ENCODE data around the gene LCN10.

LCN10 gene

GRCh38 chr9:136754059-136754572 is 11.4 kb upstream of the LCN10 start:
- no peak for DNase-seq

- no peak for DNase-seq
Measured at GRCh38 chr9:136753371-136754058, 10.8 kb upstream of the LCN10 start.

DNA sequence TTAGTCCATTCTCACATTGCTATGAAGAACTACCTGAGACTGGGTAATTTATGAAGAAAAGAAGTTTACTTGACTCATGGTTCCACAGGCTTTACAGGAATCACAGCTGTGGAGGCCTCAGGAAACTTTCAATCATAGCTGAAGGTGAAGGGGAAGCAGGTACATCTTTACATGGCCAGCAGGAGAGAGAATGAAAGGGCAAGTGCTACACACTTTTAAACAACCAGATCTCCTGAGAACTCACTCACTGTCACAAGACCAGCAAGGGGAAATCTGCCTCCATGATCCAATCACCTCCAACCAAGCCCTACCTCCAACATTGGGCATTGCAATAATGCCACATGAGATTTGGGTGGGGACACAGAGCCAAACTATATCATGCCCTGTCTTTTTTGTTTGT is 9.1 kb upstream of the LCN10 start:
- DNase-seq, result no peak

DNA sequence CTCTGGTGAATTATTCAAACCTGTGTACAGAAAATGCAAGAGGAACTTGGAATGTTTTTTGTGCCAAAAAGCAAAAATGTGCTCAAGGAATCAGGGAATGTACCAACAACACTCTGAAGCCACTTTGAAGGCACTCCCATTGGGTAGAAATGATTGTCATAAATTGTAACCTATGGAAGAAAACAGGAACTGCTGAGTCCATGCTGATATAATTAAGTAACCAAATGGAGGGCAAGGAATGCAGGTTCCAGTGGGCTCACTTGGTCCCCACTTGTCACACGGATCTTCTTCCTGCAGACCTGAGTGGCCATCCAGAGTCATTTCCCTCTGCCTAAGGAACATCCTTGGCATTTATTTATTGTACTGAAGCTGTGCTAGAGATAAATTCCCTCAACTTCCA is 8.5 kb upstream of the LCN10 start:
- DNase-seq, result no peak

GRCh38 chr9:136750526-136750925 is 7.8 kb upstream of the LCN10 start:
- no peak for DNase-seq

- DNase-seq, result no peak
Measured at GRCh38 chr9:136748666-136749611, 6.2 kb upstream of the LCN10 start.

GRCh38 chr9:136748201-136748600 is 5.5 kb upstream of the LCN10 start, which contains the start of gene LCN6:
TSS of gene LCN6 (minus strand) at chr9:136748525. CDS start at chr9:136748483, 42 bp downstream.
- DNase-seq, result no peak

DNA sequence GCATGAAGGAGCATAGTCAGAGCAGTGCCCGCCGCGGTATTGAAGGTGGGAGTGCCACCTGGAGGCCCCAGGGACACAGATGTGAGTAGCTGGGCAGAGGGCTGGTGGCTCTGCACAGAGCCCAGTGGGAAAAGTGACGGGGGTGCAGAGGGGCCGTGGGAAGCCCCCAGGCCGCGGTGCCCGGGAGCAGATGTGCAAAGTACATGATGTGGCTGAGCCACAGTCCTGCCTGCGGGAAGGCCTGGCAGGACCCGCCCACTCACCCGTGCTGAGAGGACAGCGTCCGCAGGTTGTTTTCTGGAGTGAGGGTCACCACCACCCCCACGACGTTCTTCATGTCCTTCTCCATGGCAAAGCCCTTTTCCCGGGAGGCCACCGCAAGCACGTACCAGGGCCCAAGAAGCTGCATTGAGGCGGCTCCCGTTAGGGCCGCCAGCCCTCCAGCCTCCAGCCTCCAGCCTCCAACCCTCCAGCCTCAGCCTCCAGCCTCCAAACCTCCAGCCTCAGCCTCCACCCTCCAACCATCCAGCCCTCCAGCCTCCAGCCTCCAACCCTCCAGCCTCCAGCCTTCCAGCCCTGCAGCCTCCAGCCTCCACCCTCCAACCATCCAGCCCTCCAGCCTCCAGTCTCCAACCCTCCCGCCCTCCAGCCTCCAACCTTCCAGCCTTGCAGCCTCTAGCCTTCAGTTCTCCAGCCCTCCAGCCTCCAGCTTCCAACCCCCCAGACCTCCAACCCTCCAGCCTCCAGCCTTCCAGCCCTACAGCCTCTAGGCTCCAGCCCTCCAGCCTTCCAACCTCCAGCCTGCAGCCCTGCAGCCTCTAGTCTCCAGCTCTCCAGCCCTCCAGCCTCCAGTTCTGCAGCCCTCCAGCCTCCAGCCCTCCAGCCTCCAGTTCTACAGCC is 4.7 kb upstream of the LCN10 start:
- no peak for DNase-seq

DNA sequence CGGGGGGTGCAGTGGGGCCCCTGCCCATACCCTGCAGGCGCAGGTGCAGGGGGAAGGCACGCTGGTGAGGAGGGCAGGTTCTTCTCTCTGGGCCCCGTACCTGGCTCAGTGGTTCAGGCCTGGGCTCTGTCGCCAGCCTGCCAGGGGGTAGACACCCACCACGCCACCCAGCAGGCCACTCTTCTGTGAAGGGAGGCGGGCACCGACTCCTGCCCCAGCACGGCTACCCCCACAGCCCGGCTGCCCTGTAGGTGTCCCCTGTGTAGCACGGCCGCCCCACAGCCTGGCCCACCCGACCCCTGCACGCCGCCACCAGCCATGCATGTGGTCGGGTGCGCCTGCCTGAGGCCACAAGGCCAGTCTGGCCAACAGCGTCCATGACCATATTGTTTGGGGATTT is 3.9 kb upstream of the LCN10 start:
- DNase-seq, result no peak

DNA sequence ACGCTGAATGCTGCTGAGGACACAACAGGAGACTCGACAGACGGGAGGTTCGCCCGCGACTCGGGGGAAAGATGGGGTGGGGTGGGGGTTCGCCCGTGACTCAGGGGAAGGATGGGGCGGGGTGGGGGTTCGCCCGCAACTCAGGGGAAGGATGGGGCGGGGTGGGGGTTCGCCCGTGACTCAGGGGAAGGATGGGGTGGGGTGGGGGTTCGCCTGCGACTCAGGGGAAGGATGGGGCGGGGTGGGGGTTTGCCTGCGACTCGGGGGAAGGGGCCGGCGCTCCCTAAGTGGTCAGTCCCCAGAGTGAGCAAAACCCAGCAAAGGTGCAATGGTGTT is 3.4 kb upstream of the LCN10 start:
- no peak for DNase-seq

GRCh38 chr9:136745389-136746154 is 2.8 kb upstream of the LCN10 start:
- DNase-seq, result no peak

DNA sequence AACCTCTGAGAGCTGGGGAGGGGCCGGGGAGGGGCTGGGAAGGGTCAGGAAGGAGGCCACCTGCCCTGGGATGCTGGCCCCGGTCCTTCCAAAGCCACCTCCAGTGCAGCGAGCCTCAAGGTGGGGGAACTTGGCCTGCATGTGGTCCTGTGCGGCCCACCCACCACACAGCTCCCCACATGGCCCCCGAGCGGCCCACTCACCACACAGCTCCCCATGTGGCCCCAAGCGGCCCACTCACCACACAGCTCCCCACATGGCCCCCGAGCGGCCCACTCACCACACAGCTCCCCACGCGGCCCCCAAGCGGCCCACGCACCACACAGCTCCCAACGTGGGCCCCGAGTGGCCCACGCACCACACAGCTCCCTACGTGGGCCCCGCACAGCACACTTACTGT is 2.0 kb upstream of the LCN10 start:
- DNase-seq, result no peak

GRCh38 chr9:136743639-136744211 is 985 bp upstream of the LCN10 start:
- DNase-seq, result no peak

DNA sequence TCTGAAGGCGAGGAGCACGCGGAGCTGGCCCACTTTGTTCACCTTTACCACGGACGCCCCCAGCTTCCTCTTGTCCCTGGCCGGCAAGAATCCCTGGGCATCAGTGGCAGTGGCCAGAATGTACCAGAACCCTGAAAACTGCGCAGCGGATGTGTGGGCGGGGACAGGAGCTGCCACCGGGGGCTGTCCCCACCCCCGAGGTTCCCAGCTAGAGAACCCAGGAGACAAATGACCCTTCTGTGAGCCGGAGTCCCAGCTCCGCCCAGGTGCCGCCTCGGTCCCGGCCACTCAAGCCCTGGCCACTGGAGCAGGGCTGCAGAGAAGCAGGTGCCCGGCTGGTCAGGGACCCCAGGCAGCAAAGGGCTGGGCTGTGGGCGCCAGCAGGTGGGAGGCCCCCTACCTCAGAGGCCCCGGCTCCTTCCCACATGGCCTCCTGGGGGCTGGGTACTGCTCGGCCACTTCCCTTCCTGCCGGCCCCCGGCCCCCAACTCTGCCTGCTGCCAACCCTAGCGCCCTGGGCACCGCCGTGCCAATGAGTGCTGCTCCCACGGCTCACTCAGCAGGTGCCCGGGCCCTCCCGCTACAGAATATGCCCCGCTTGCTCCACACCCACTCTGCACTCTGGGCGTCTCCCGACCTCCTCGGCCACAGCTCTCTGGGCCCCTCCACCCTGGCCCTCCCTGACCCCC is 713 bp downstream of the LCN10 start:
- DNase-seq, result no peak

- DNase-seq, result peak; percentile 61
Measured at GRCh38 chr9:136740971-136741882, 1.5 kb downstream of the LCN10 start.

- no peak for DNase-seq
Measured at GRCh38 chr9:136740491-136740890, 2.2 kb downstream of the LCN10 start.

DNA sequence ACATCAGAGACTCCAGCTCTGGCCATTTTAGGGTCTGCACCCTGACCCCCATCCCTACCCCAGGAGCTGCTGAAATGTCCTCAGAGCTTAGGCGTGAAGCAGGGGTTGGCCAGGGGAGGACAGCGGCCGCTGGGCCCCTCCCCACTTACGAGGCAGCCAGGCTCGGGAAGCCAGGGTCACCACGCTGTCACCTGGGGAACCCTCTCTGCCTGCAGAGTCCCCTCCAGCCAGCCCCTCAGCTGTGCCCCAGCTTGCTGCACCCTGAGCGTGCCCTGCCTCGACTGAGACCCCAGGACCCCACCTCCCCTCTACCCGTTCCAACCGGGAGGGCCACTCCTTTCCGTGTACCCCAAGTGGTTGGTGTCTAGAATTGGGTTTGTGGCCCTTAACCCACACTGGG is 2.7 kb downstream of the LCN10 start:
- DNase-seq, result no peak

GRCh38 chr9:136739509-136739908 is 3.2 kb downstream of the LCN10 start:
- no peak for DNase-seq

GRCh38 chr9:136738960-136739359 is 3.8 kb downstream of the LCN10 start:
- no peak for DNase-seq

Measured in femur (tissue), 1 donor.